HCT116 (cell line): Measurements from ENCODE around the gene TKFC. TPM values are rescaled to one million over a fixed set of nuclear protein-coding genes. Genes with fewer than 3 reads are reported as not detected.

Source experiments
- ATAC-seq: fragments of 200-7000 bp; cut with Tn5 transposase; 2 replicates; pipeline ENCODE4 v1.9.1; 2020; ENCODE audit warnings: mild to moderate bottlenecking, moderate library complexity
- BruUV-seq: library from RNA; stranded (reverse); fragments of 400-500 nt; replicated peaks from 2 replicates; lab custom pipeline; 2021; lab: Mats Ljungman, UMichigan
- CTCF ChIA-PET: fragments of 300-600 bp; sonication (Branson Sonifier 250); formaldehyde crosslinking; loops from one replicate; lab custom pipeline; 2021; ENCODE audit warnings: antibody characterized with exemption; lab: Charles Lee
- POLR2A ChIA-PET: fragments of 300-600, 350-600 bp; sonication (Branson Sonifier 250); formaldehyde crosslinking; loops from one replicate; lab custom pipeline; 2021; ENCODE audit warnings: antibody characterized with exemption; lab: Charles Lee
- RAD21 ChIA-PET, 2 experiments: fragments of 300-600 bp; sonication (Branson Sonifier 250); formaldehyde crosslinking; loops; one replicate each; lab custom pipeline; 2023; ENCODE audit warnings: low total read pairs in 2 of 2; ENCODE audit not compliant: uncharacterized antibody in 2 of 2, unreplicated experiment in 2 of 2, low non-redundant PET in 1 of 2; lab: Charles Lee
- DNase-seq: peaks from one replicate; pipeline ENCODE4 v3.0.0-alpha.2; 2010; ENCODE audit warnings: low read depth, low spot score
- H2AFZ ChIP-seq: fragments of 200-600 bp; shearing (Covaris generic), sonication (generic); 2 replicates; pipeline ENCODE4 v1.6.1; 2017; ENCODE audit warnings: low read depth, mixed run types, mixed read lengths, antibody characterized with exemption, low read length; ENCODE audit not compliant: poor library complexity, severe bottlenecking
- H3K27ac ChIP-seq: 2 replicates; pipeline ENCODE4 v1.5.1; 2012; ENCODE audit warnings: low read depth, low read length
- H3K27me3 ChIP-seq: fragments of 200-600 bp; sonication (generic); 2 replicates; pipeline ENCODE4 v1.6.1; 2016; ENCODE audit warnings: mixed run types, low read length, mixed read lengths; ENCODE audit not compliant: insufficient read depth
- H3K36me3 ChIP-seq, 2 experiments: fragments of 200-500 bp in 1 of 2; fragments of 200-600 bp in 1 of 2; sonication (Bioruptor generic) in 1 of 2; sonication (generic) in 1 of 2; 2 replicates each; pipeline versions ENCODE4 v1.5.1 to v1.6.1; 2014 to 2016; ENCODE audit warnings: low read length in 2 of 2, inconsistent platforms in 1 of 2, mixed read lengths in 1 of 2, mixed run types in 1 of 2; ENCODE audit not compliant: insufficient read depth in 2 of 2, control insufficient read depth in 1 of 2
- H3K4me1 ChIP-seq, 2 experiments: fragments of 200-600 bp in 1 of 2; sonication (generic) in 1 of 2; 2 replicates each; pipeline versions ENCODE4 v1.5.1 to v1.6.1; 2012 to 2017; ENCODE audit warnings: low read length in 2 of 2, inconsistent platforms in 1 of 2, mild to moderate bottlenecking in 1 of 2, mixed read lengths in 1 of 2, mixed run types in 1 of 2, moderate library complexity in 1 of 2; ENCODE audit not compliant: insufficient read depth in 2 of 2, control insufficient read depth in 1 of 2
- H3K4me2 ChIP-seq: fragments of 200-600 bp; sonication (generic); 2 replicates; pipeline ENCODE4 v1.6.1; 2017; ENCODE audit warnings: mixed run types, low read length, mixed read lengths
- H3K4me3 ChIP-seq, 2 experiments: fragments of 200-600 bp in 1 of 2; sonication (generic) in 1 of 2; replicated peaks in 1 of 2; 2 replicates each; pipeline ENCODE4 v1.5.1; 2011 to 2016; ENCODE audit warnings: low read length in 2 of 2, control low read depth in 1 of 2, low read depth in 1 of 2, mild to moderate bottlenecking in 1 of 2, mixed read lengths in 1 of 2, mixed run types in 1 of 2
- H3K79me2 ChIP-seq: fragments of 200-600 bp; sonication (generic); 2 replicates; pipeline ENCODE4 v1.6.1; 2017; ENCODE audit warnings: mild to moderate bottlenecking, mixed run types, low read length, moderate library complexity, mixed read lengths; ENCODE audit not compliant: insufficient read depth
- H3K9ac ChIP-seq: fragments of 200-600 bp; sonication (generic); 2 replicates; pipeline ENCODE4 v1.6.1; 2016; ENCODE audit warnings: low read length, mixed read lengths
- H3K9me2 ChIP-seq: fragments of 200-600 bp; sonication (generic), shearing (Covaris generic); 2 replicates; pipeline ENCODE4 v1.6.1; 2017; ENCODE audit warnings: mixed run types, mild to moderate bottlenecking, moderate library complexity; ENCODE audit not compliant: insufficient read depth
- H3K9me3 ChIP-seq, 2 experiments: fragments of 200-500 bp in 1 of 2; fragments of 200-600 bp in 1 of 2; sonication (Bioruptor generic) in 1 of 2; sonication (generic) in 1 of 2; 2 replicates each; pipeline ENCODE4 v1.6.1; 2014 to 2017; ENCODE audit warnings: low read length in 2 of 2, mixed read lengths in 2 of 2, inconsistent platforms in 1 of 2, low read depth in 1 of 2, mild to moderate bottlenecking in 1 of 2, mixed run types in 1 of 2, moderate library complexity in 1 of 2; ENCODE audit not compliant: control insufficient read depth in 1 of 2, insufficient read depth in 1 of 2
- H4K20me1 ChIP-seq: fragments of 200-600 bp; sonication (generic), shearing (Covaris generic); 2 replicates; pipeline ENCODE4 v1.6.1; 2017; ENCODE audit warnings: mixed run types, mild to moderate bottlenecking, moderate library complexity; ENCODE audit not compliant: insufficient read depth
- ATF3 ChIP-seq: IDR thresholded peaks from 2 replicates; pipeline ENCODE4 v1.6.1; 2012
- CBX3 ChIP-seq: IDR thresholded peaks from 2 replicates; pipeline ENCODE4 v1.6.1; 2012; ENCODE audit warnings: low read depth
- CEBPB ChIP-seq: IDR thresholded peaks from 2 replicates; pipeline ENCODE4 v1.6.1; 2012; ENCODE audit warnings: low read depth
- ELF1 ChIP-seq: IDR thresholded peaks from 2 replicates; pipeline ENCODE4 v1.6.1; 2012; ENCODE audit warnings: low read depth, borderline replicate concordance
- EZH2 ChIP-seq: fragments of 200-600 bp; sonication (generic); IDR thresholded peaks from 2 replicates; pipeline ENCODE4 v1.6.1; 2017; ENCODE audit warnings: antibody characterized with exemption, mixed run types
- EZH2phosphoT487 ChIP-seq: fragments of 200-600 bp; IDR thresholded peaks from 2 replicates; pipeline ENCODE4 v1.6.1; 2018; ENCODE audit warnings: antibody characterized with exemption, borderline replicate concordance
- MAX ChIP-seq: IDR thresholded peaks from 2 replicates; pipeline ENCODE4 v1.6.1; 2012
- POLR2A ChIP-seq: IDR thresholded peaks from 2 replicates; pipeline ENCODE4 v1.7.0; 2011; ENCODE audit warnings: borderline replicate concordance; ENCODE audit not compliant: insufficient read depth, insufficient read length; ENCODE audit errors: extremely low read depth
- POLR2AphosphoS5 ChIP-seq: IDR thresholded peaks from 2 replicates; pipeline ENCODE4 v1.6.1; 2011; ENCODE audit warnings: mild to moderate bottlenecking, low read depth, low read length, moderate library complexity
- RAD21 ChIP-seq: IDR thresholded peaks from 2 replicates; pipeline ENCODE4 v1.6.1; 2012; ENCODE audit warnings: low read depth, mild to moderate bottlenecking
- REST ChIP-seq: IDR thresholded peaks from 2 replicates; pipeline ENCODE4 v1.6.1; 2012; ENCODE audit warnings: low read depth
- SP1 ChIP-seq: IDR thresholded peaks from 2 replicates; pipeline ENCODE4 v1.6.1; 2012; ENCODE audit warnings: low read depth
- SRF ChIP-seq: IDR thresholded peaks from 2 replicates; pipeline ENCODE4 v1.6.1; 2012; ENCODE audit warnings: low read depth
- YY1 ChIP-seq: IDR thresholded peaks from 2 replicates; pipeline ENCODE4 v1.6.1; 2011; ENCODE audit warnings: low read length, low read depth, moderate library complexity, mild to moderate bottlenecking; ENCODE audit not compliant: insufficient replicate concordance; ENCODE audit errors: extremely low read depth
- ZBTB33 ChIP-seq: IDR thresholded peaks from 2 replicates; pipeline ENCODE4 v1.6.1; 2011; ENCODE audit warnings: mild to moderate bottlenecking, low read length, moderate library complexity; ENCODE audit not compliant: insufficient replicate concordance; ENCODE audit errors: extremely low read depth
- ZFX ChIP-seq: fragments of 450-650 bp; IDR thresholded peaks from 2 replicates; pipeline ENCODE4 v1.6.1; 2017
- intact Hi-C: fragments of 100-400 bp; cut with micrococcal nuclease; formaldehyde crosslinking; loops from 2 replicates; pipeline ENCODE4 v1.10.0; 2022
- total RNA-seq: library from RNA; stranded (reverse); gene quantifications from one replicate; pipeline ENCODE4 v1.2.1, GENCODE V29; 2021; ENCODE audit not compliant: unreplicated experiment

Gene TKFC
- total RNA-seq, 1 experiment from 2014 or later = 156 TPM

GRCh38 chr11:61332797-61333549 is at the start of gene TKFC, which contains the start of gene DDB1 (continued):
- TF ChIP-seq ELF1 (no peak; the same call in 1 of the 2 replicates), ZBTB33 (peak; percentile 72), RAD21 (no peak)

GRCh38 chr11:61283613-61284012 is 49.4 kb upstream of the TKFC start:
- Histone ChIP-seq H3K4me1 (peaks cover 0 to 7% of the 10 kb centered on the region in 2 experiments; a peak in 2 of 4 replicates), H3K27ac (no peak overlapping the region), H3K9me2 (no peaks in the 10 kb centered on the region), H3K79me2 (no peaks in the 10 kb centered on the region), H3K9ac (no peak overlapping the region), H3K4me2 (no peak overlapping the region), H2AFZ (no peak overlapping the region), H3K9me3 (no peaks in the 10 kb centered on the region), H3K4me3 (no peak overlapping the region), H3K27me3 (no peaks in the 10 kb centered on the region), H4K20me1 (no peaks in the 10 kb centered on the region), H3K36me3 (no peaks in the 10 kb centered on the region)
- ChIA-PET POLR2A (no interaction called here), CTCF (no interaction called here), RAD21 (no interaction called here)
- no TSS peak for BruUV-seq
- DNase-seq (no peak), ATAC-seq (no peak)
- intact Hi-C loops = no loop called here
- TF ChIP-seq ZFX (no peak), YY1 (no peak), ATF3 (no peak), EZH2 (no peak), EZH2phosphoT487 (no peak), RAD21 (no peak), POLR2A (no peak), REST (no peak), SP1 (no peak), POLR2AphosphoS5 (no peak), CBX3 (no peak), CEBPB (no peak), SRF (no peak), ZBTB33 (no peak), MAX (no peak)
